Amniotic epithelial cell (primary cell): ENCODE data around the gene RRAD.
"Not testable (repeated sequence)": the region's sequence is repeated elsewhere in the genome, so short reads cannot be mapped to it uniquely, and the experiment has no call there.

Source experiments
- DNase-seq: peaks from one replicate; pipeline ENCODE4 v3.0.0-alpha.2; 2010; ENCODE audit warnings: low read depth

RRAD gene

GRCh38 chr16:66900721-66901441 is 24.5 kb downstream of the RRAD start:
- DNase-seq: no peak

- peak; percentile 91 for DNase-seq
These were observed 25.2 kb downstream of the RRAD start for GRCh38 chr16:66899945-66900710.

GRCh38 chr16:66899310-66899944 is 25.9 kb downstream of the RRAD start:
- peak; percentile 86 for DNase-seq

GRCh38 chr16:66898933-66899309 is 26.4 kb downstream of the RRAD start:
- no peak for DNase-seq

GRCh38 chr16:66898207-66898606 is 27.1 kb downstream of the RRAD start:
- peak; percentile 75 for DNase-seq

GRCh38 chr16:66896682-66897081 is 28.7 kb downstream of the RRAD start:
- not testable (repeated sequence) for DNase-seq

- no peak for DNase-seq
These were observed 29.3 kb downstream of the RRAD start for GRCh38 chr16:66895999-66896398.

GRCh38 chr16:66895689-66895979 is 29.7 kb downstream of the RRAD start:
- no peak for DNase-seq

- peak; percentile 68 for DNase-seq
These were observed 30.2 kb downstream of the RRAD start for GRCh38 chr16:66894948-66895688.

GRCh38 chr16:66894055-66894454 is 31.3 kb downstream of the RRAD start:
- DNase-seq: no peak

- no peak for DNase-seq
These were observed 33.5 kb downstream of the RRAD start for GRCh38 chr16:66891797-66892196.

GRCh38 chr16:66891360-66891759 is 34.0 kb downstream of the RRAD start:
- no peak for DNase-seq

GRCh38 chr16:66890799-66891198 is 34.5 kb downstream of the RRAD start:
- DNase-seq: no peak

- DNase-seq: no peak
These were observed 35.7 kb downstream of the RRAD start for GRCh38 chr16:66889622-66890021.

GRCh38 chr16:66888647-66889615 is 36.4 kb downstream of the RRAD start:
- DNase-seq: peak; percentile 84

GRCh38 chr16:66886914-66887313 is 38.4 kb downstream of the RRAD start:
- DNase-seq: peak; percentile 83

- DNase-seq: no peak
These were observed 39.0 kb downstream of the RRAD start for GRCh38 chr16:66886321-66886720.

GRCh38 chr16:66885491-66885890 is 39.8 kb downstream of the RRAD start:
- no peak for DNase-seq

- DNase-seq: no peak
These were observed 42.6 kb downstream of the RRAD start for GRCh38 chr16:66882702-66883101.

GRCh38 chr16:66881964-66882508 is 43.3 kb downstream of the RRAD start:
- no peak for DNase-seq

- no peak for DNase-seq
These were observed 43.8 kb downstream of the RRAD start for GRCh38 chr16:66881560-66881959.
